ENCODE measurements around the gene NKAIN2.
"Not testable (repeated sequence)": the region's sequence is repeated elsewhere in the genome, so short reads cannot be mapped to it uniquely, and the experiment has no call there.

NKAIN2 gene

GRCh38 chr6:124237911-124238310 lies 434.2 kb downstream of the NKAIN2 start:
- no peak for TF ChIP-seq CTCF (IDR thresholded peaks at IDR 0.05)
- Mint-ChIP-seq H3K4me1 (no peaks in the 10 kb centered on the region), H3K9me3 (peaks cover 3% of the 10 kb centered on the region), H3K27ac (no peak overlapping the region), H3K27me3 (ENCODE audit: low read depth, poor library complexity) (peaks cover 4% of the 10 kb centered on the region), H3K4me3 (no peak overlapping the region), H3K36me3 (ENCODE audit: low read depth) (no peaks in the 10 kb centered on the region)
- no peak for DNase-seq

- H3K27ac Mint-ChIP-seq; DNase-seq; H3K4me3 Mint-ChIP-seq; H3K9me3 Mint-ChIP-seq; H3K36me3 Mint-ChIP-seq (ENCODE audit: low read depth); H3K27me3 Mint-ChIP-seq (ENCODE audit: low read depth, poor library complexity); H3K4me1 Mint-ChIP-seq: not testable (repeated sequence)
These were observed 434.7 kb downstream of the NKAIN2 start for GRCh38 chr6:124238408-124238807.

GRCh38 chr6:124254941-124255685 lies 451.4 kb downstream of the NKAIN2 start:
- no peak for TF ChIP-seq CTCF (IDR thresholded peaks at IDR 0.05)
- peak overlapping the region; percentile 17 for H3K27ac Mint-ChIP-seq
- no peaks in the 10 kb centered on the region for H3K27me3 Mint-ChIP-seq (ENCODE audit: low read depth, poor library complexity)
- H3K9me3 Mint-ChIP-seq = no peaks in the 10 kb centered on the region
- H3K4me3 Mint-ChIP-seq = no peak overlapping the region
- no peaks in the 10 kb centered on the region for H3K36me3 Mint-ChIP-seq (ENCODE audit: low read depth)
- DNase-seq = no peak
- H3K4me1 Mint-ChIP-seq = no peaks in the 10 kb centered on the region

- H3K4me1 Mint-ChIP-seq = no peaks in the 10 kb centered on the region
These were observed 456.7 kb downstream of the NKAIN2 start for GRCh38 chr6:124260337-124260736.

GRCh38 chr6:124269733-124270132 lies 466.1 kb downstream of the NKAIN2 start:
- no peak for DNase-seq
- Mint-ChIP-seq H3K4me1 (no peaks in the 10 kb centered on the region), H3K27me3 (ENCODE audit: low read depth, poor library complexity) (no peaks in the 10 kb centered on the region), H3K27ac (no peak overlapping the region), H3K9me3 (peaks cover 10% of the 10 kb centered on the region), H3K36me3 (ENCODE audit: low read depth) (no peaks in the 10 kb centered on the region), H3K4me3 (no peak overlapping the region)
- no peak for TF ChIP-seq CTCF (IDR thresholded peaks at IDR 0.05)

More at GRCh38 chr6:124260337-124260736, 456.7 kb downstream of the NKAIN2 start:
- Mint-ChIP-seq H3K9me3 (no peaks in the 10 kb centered on the region), H3K36me3 (ENCODE audit: low read depth) (no peaks in the 10 kb centered on the region), H3K27me3 (ENCODE audit: low read depth, poor library complexity) (no peaks in the 10 kb centered on the region), H3K27ac (no peak overlapping the region), H3K4me3 (no peak overlapping the region)
- no peak for DNase-seq
- no peak for TF ChIP-seq CTCF (IDR thresholded peaks at IDR 0.05)

- no peaks in the 10 kb centered on the region for H3K36me3 Mint-ChIP-seq (ENCODE audit: low read depth)
- no peak for DNase-seq
- TF ChIP-seq CTCF (IDR thresholded peaks at IDR 0.05) = no peak
- H3K4me1 Mint-ChIP-seq = no peaks in the 10 kb centered on the region
- peaks cover 10% of the 10 kb centered on the region for H3K9me3 Mint-ChIP-seq
- no peaks in the 10 kb centered on the region for H3K27me3 Mint-ChIP-seq (ENCODE audit: low read depth, poor library complexity)
- H3K4me3 Mint-ChIP-seq = no peak overlapping the region
- H3K27ac Mint-ChIP-seq = no peak overlapping the region
These were observed 470.0 kb downstream of the NKAIN2 start for GRCh38 chr6:124273701-124274100.
